HG03439 (cell line): ENCODE results near the gene TTLL8.

Experiments used
- ATAC-seq: cut with Tn5 transposase; IDR thresholded peaks from one replicate; pipeline ENCODE4 v1.9.1; 2021; ENCODE audit warnings: mild to moderate bottlenecking, moderate library complexity; ENCODE audit not compliant: unreplicated experiment

TTLL8 gene

DNA sequence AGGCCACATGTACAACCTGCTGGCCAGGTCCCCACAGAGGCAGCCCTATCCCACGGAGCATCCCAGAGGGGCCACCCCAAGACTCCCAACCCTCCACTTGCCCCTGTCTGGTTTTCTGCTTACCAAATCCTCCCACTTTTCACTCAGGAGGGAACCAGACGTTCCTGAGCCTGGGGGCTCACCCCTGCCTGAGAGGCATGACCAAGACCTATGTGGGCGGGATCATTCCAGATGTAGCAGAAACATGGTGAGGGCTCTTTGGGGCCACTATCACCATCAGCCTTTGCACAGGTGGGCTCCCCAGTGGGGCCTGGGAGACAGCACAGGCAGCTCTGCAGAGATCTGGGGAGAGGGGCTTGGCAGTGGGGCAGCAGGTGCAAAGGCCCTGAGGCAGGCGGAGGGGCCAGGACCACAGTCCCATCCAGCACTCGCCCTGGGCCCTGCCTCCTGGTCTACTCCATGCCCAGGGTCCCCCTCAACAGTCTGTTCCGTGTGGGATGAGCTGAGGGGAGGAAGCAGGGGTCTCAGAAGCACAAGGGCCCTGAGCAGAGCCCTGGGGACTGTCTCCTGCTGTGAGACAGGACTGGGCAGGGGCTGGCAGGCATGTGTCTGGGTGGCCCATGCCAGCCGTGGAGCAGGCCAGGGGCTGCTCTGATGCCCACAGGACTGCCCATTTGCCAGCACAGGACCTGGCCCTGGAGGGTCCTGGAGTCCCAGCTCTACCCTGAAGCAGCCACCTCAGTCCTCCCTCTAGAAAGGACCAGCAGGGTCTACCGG lies 88.2 kb downstream of the TTLL8 start:
- ATAC-seq = no peak

DNA sequence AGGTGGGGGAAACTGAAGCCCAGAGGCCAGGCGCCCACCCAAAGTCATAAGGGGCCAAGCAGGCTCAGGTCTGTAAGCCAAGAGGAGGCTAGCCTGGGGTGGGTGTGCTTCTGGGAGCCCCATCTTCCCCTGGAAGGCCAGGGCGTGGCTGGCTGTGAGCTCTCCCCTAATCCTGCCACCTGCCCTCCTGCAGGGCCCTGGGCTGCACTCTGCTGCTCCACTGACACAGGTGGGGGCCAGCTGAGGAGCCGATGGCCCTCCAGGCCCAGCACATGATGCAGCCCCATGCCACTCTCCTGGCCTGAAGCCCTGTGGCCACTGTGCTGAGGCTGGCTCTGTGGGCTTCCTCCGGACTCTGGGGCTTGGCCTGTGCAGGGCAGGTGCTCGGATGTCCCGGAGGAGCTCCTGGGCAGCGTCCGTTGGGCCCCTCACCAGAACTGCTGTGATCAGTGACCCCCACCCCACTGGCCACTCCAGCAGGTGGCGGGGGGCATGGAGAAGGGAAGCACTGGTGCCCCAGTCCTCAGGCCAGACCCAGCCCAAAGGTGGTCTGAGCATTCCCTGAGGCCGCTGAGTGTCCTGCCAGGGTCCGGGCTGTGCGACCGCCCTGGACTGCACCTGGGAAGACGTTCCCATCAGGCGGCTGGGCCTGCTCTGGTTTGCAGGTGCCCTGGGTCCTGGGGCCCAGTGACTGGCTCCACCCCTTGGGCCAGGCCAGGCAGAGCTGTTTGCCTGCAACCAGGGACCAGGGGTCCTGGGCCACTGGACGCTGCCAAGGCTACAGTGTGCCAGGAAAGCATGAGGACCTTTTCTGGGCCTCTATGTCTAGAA lies 89.1 kb downstream of the TTLL8 start:
- ATAC-seq = no peak
